Left kidney (tissue), 2 donors: ENCODE measurements around the gene TMEM151B. TPM values are rescaled to one million over a fixed set of nuclear protein-coding genes. Genes with fewer than 3 reads are reported as not detected.
A peak's percentile ranks its signal among the peaks of the same experiment; 100 is the strongest.

Experiments
- DNase-seq: peaks from one replicate; pipeline ENCODE4 v3.0.0-alpha.2; 2013
- polyA plus RNA-seq: library from polyadenylated mRNA; unstranded; fragments of 120-200 nt; gene quantifications from one replicate; pipeline ENCODE4 v1.2.1, GENCODE V29; 2013; ENCODE audit not compliant: insufficient read length

TMEM151B gene
- polyA plus RNA-seq, 1 donor: 0.88 TPM

- DNase-seq: no peak
Observed at GRCh38 chr6:44250718-44251123, 19.5 kb upstream of the TMEM151B start.

GRCh38 chr6:44251576-44252524, 18.4 kb upstream of the TMEM151B start:
- DNase-seq: no peak

GRCh38 chr6:44253307-44254101, 16.7 kb upstream of the TMEM151B start:
- DNase-seq: no peak

GRCh38 chr6:44254191-44255104, 15.8 kb upstream of the TMEM151B start:
- no peak for DNase-seq

GRCh38 chr6:44255105-44255808, 15.0 kb upstream of the TMEM151B start:
- DNase-seq: no peak

- DNase-seq: no peak
Observed at GRCh38 chr6:44255871-44256774, 14.1 kb upstream of the TMEM151B start.

- no peak for DNase-seq
Observed at GRCh38 chr6:44256775-44257024, 13.6 kb upstream of the TMEM151B start.

- DNase-seq: peak; percentile 65
Observed at GRCh38 chr6:44257025-44257752, 13.1 kb upstream of the TMEM151B start, which contains the start of gene SLC35B2. SLC35B2 (minus strand) TSS chr6:44257528; CDS start chr6:44257410, 118 bp downstream.

GRCh38 chr6:44257753-44258324, 12.4 kb upstream of the TMEM151B start:
- no peak for DNase-seq

GRCh38 chr6:44258325-44258863, 11.9 kb upstream of the TMEM151B start:
- no peak for DNase-seq

- DNase-seq: no peak
Observed at GRCh38 chr6:44258921-44259320, 11.3 kb upstream of the TMEM151B start.

- DNase-seq: no peak
Observed at GRCh38 chr6:44260011-44260410, 10.2 kb upstream of the TMEM151B start.

- no peak for DNase-seq
Observed at GRCh38 chr6:44260451-44261297, 9.6 kb upstream of the TMEM151B start.

- DNase-seq: no peak
Observed at GRCh38 chr6:44261581-44261980, 8.7 kb upstream of the TMEM151B start.

GRCh38 chr6:44262467-44263353, 7.5 kb upstream of the TMEM151B start:
- no peak for DNase-seq

GRCh38 chr6:44263354-44264100, 6.7 kb upstream of the TMEM151B start:
- no peak for DNase-seq
